ENCODE results near the gene PIP5K1B. TPM values are rescaled to one million over a fixed set of nuclear protein-coding genes. Genes with fewer than 3 reads are reported as not detected.

Gene PIP5K1B
- total and polyA plus RNA-seq, 2 of the 13 experiments (the other 11 are each of a cell fraction or from before 2014, with no cell fraction given) = 15.8 to 17.5 TPM

- no peak for FAIRE-seq
- CTCF ChIA-PET (ENCODE audit: low intra/inter-chr PET ratio, low total read pairs) = no interaction called here
- no peak for TF ChIP-seq ZBTB39 (CRISPR knock-in tag; IDR thresholded peaks at IDR 0.05)
- no peak for TF ChIP-seq ZNF670 (CRISPR knock-in tag; IDR thresholded peaks at IDR 0.05; ENCODE audit: borderline replicate concordance)
- no peak for TF ChIP-seq FOXK2 (IDR thresholded peaks at IDR 0.05)
- TF ChIP-seq IRF2 (CRISPR knock-in tag; IDR thresholded peaks at IDR 0.05) = no peak
- TF ChIP-seq HNF4A (CRISPR knock-in tag; IDR thresholded peaks at IDR 0.05) = no peak
- no peak for TF ChIP-seq ZNF570 (CRISPR knock-in tag; IDR thresholded peaks at IDR 0.05; ENCODE audit: borderline replicate concordance)
- no peak for TF ChIP-seq NFKBIZ (CRISPR knock-in tag; IDR thresholded peaks at IDR 0.05)
- TF ChIP-seq TBL1XR1 (IDR thresholded peaks at IDR 0.05; ENCODE audit: borderline replicate concordance, low read length, partially characterized antibody) = no peak
- TF ChIP-seq ZNF550 (CRISPR knock-in tag; IDR thresholded peaks at IDR 0.05; ENCODE audit: borderline replicate concordance) = no peak
- TF ChIP-seq, protein P1, sequence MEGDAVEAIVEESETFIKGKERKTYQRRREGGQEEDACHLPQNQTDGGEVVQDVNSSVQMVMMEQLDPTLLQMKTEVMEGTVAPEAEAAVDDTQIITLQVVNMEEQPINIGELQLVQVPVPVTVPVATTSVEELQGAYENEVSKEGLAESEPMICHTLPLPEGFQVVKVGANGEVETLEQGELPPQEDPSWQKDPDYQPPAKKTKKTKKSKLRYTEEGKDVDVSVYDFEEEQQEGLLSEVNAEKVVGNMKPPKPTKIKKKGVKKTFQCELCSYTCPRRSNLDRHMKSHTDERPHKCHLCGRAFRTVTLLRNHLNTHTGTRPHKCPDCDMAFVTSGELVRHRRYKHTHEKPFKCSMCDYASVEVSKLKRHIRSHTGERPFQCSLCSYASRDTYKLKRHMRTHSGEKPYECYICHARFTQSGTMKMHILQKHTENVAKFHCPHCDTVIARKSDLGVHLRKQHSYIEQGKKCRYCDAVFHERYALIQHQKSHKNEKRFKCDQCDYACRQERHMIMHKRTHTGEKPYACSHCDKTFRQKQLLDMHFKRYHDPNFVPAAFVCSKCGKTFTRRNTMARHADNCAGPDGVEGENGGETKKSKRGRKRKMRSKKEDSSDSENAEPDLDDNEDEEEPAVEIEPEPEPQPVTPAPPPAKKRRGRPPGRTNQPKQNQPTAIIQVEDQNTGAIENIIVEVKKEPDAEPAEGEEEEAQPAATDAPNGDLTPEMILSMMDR (CRISPR knock-in tag; IDR thresholded peaks at IDR 0.05) = no peak
- TF ChIP-seq, protein P2, sequence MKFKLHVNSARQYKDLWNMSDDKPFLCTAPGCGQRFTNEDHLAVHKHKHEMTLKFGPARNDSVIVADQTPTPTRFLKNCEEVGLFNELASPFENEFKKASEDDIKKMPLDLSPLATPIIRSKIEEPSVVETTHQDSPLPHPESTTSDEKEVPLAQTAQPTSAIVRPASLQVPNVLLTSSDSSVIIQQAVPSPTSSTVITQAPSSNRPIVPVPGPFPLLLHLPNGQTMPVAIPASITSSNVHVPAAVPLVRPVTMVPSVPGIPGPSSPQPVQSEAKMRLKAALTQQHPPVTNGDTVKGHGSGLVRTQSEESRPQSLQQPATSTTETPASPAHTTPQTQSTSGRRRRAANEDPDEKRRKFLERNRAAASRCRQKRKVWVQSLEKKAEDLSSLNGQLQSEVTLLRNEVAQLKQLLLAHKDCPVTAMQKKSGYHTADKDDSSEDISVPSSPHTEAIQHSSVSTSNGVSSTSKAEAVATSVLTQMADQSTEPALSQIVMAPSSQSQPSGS (CRISPR knock-in tag; IDR thresholded peaks at IDR 0.05) = no peak
- no peak for TF ChIP-seq ZNF280B (CRISPR knock-in tag; IDR thresholded peaks at IDR 0.05; ENCODE audit: borderline replicate concordance)
- TF ChIP-seq ZNF282 (IDR thresholded peaks at IDR 0.05; ENCODE audit: partially characterized antibody) = no peak
- TF ChIP-seq, protein P3, sequence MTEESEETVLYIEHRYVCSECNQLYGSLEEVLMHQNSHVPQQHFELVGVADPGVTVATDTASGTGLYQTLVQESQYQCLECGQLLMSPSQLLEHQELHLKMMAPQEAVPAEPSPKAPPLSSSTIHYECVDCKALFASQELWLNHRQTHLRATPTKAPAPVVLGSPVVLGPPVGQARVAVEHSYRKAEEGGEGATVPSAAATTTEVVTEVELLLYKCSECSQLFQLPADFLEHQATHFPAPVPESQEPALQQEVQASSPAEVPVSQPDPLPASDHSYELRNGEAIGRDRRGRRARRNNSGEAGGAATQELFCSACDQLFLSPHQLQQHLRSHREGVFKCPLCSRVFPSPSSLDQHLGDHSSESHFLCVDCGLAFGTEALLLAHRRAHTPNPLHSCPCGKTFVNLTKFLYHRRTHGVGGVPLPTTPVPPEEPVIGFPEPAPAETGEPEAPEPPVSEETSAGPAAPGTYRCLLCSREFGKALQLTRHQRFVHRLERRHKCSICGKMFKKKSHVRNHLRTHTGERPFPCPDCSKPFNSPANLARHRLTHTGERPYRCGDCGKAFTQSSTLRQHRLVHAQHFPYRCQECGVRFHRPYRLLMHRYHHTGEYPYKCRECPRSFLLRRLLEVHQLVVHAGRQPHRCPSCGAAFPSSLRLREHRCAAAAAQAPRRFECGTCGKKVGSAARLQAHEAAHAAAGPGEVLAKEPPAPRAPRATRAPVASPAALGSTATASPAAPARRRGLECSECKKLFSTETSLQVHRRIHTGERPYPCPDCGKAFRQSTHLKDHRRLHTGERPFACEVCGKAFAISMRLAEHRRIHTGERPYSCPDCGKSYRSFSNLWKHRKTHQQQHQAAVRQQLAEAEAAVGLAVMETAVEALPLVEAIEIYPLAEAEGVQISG (CRISPR knock-in tag; IDR thresholded peaks at IDR 0.05) = no peak
Observed at GRCh38 chr9:68760674-68761333, 55.8 kb downstream of the PIP5K1B start.

More at GRCh38 chr9:68760674-68761333, 55.8 kb downstream of the PIP5K1B start:
- whole genome bisulfite sequencing (ENCODE audit: low lambda C conversion rate) = 44% methylated on average over 2 of the region's 2 CpGs
- peak overlapping the region; percentile 27; the same call in 1 of the 2 replicates for H3K4me2 ChIP-seq (ENCODE audit: low read depth, low read length)
- in situ Hi-C loops (cut with HindIII; ENCODE audit: extremely low pct_ligation_motif_present, low pct_unique_long_range_greater_than_20kb) (loop anchor here (10.0 kb wide), 1 partner anchor 64 kb away; no protein-coding TSS in a partner anchor), intact Hi-C loops (cut with micrococcal nuclease; ENCODE audit: unreplicated experiment) (no loop called here)
- no peak overlapping the region for H3K4me3 ChIP-seq (replicated peaks in 1 of 3; ENCODE audit: insufficient read depth in 1 of 3, low read depth in 2 of 3, low read length in 3 of 3)
- H3K79me2 ChIP-seq (ENCODE audit: insufficient read depth, low read length) = peaks cover 15% of the 10 kb centered on the region
- H3K4me1 ChIP-seq (ENCODE audit: insufficient read depth, low read length) = peaks cover 30% of the 10 kb centered on the region
- no peak overlapping the region for H2AFZ ChIP-seq (ENCODE audit: low read length)
- DNase-seq (ENCODE audit: low spot score) (no peak), ATAC-seq (no peak)
- peak overlapping the region; percentile 41 for H3K27ac ChIP-seq (ENCODE audit: extremely low read length, insufficient read depth, low read length)
- H3K27me3 ChIP-seq (ENCODE audit: control insufficient read depth in 1 of 2, insufficient read depth in 2 of 2, low read length in 2 of 2) = no peaks in the 10 kb centered on the region
- no peaks in the 10 kb centered on the region for H4K20me1 ChIP-seq (ENCODE audit: insufficient read depth, low read length)
- POLR2A ChIA-PET = interaction anchor here (0.6 to 1.8 kb wide), 4 partner anchors 10 to 56 kb away, joined by 3 to 9 read pairs (median 4); partner anchors contain the start of gene PIP5K1B
- no peak overlapping the region for H3K9ac ChIP-seq (ENCODE audit: insufficient read depth, low read depth, low read length)
- no peaks in the 10 kb centered on the region for H3K36me3 ChIP-seq (replicated peaks in 1 of 2; ENCODE audit: control insufficient read depth in 1 of 2, insufficient read depth in 2 of 2, low read length in 2 of 2)
- no peaks in the 10 kb centered on the region for H3K9me3 ChIP-seq (ENCODE audit: low read length)
- no TSS peak for BruUV-seq (replicated peaks)
